Esophagus squamous epithelium (tissue), 4 donors: ENCODE data around the gene SURF2.

Experiments
- CTCF ChIP-seq, 6 experiments: fragments of 450-650 bp in 4 of 6; fragments of 200-600 bp in 2 of 6; sonication (generic) in 2 of 6; IDR thresholded peaks; one replicate each; pipeline ENCODE4 v1.5.1; 2016 to 2019; ENCODE audit warnings: antibody characterized with exemption in 6 of 6, mild to moderate bottlenecking in 4 of 6, moderate library complexity in 4 of 6
- POLR2A ChIP-seq, 4 donors: fragments of 450-650 bp; IDR thresholded peaks; one replicate each; pipeline ENCODE4 v1.6.1; 2017; ENCODE audit warnings: antibody characterized with exemption in 4 of 4, mild to moderate bottlenecking in 4 of 4, moderate library complexity in 3 of 4

- no peak for TF ChIP-seq CTCF (IDR thresholded peaks at IDR 0.05)
- no peak for TF ChIP-seq POLR2A (IDR thresholded peaks at IDR 0.05)
These were observed 33.1 kb upstream of the SURF2 start for GRCh38 chr9:133323211-133323610.
